Ectodermal cell (in vitro differentiated cells): ENCODE results near the gene IRF1.
"Not testable (repeated sequence)": the region's sequence is repeated elsewhere in the genome, so short reads cannot be mapped to it uniquely, and the experiment has no call there.

Experiments used
- H3K27ac ChIP-seq: 2 replicates; pipeline ENCODE4 v1.7.0; 2013; ENCODE audit warnings: mild to moderate bottlenecking, low read depth, low read length; ENCODE audit not compliant: insufficient read depth, poor library complexity, severe bottlenecking
- H3K27me3 ChIP-seq: 2 replicates; pipeline ENCODE4 v1.7.0; 2013; ENCODE audit warnings: mild to moderate bottlenecking, low read length; ENCODE audit not compliant: insufficient read depth, control insufficient read depth, poor library complexity, severe bottlenecking
- H3K36me3 ChIP-seq: one replicate; pipeline ENCODE4 v1.7.0; 2013; ENCODE audit warnings: low read length; ENCODE audit not compliant: control insufficient read depth, insufficient read depth
- H3K4me1 ChIP-seq: one replicate; pipeline ENCODE4 v1.7.0; 2013; ENCODE audit warnings: low read length; ENCODE audit not compliant: control insufficient read depth, insufficient read depth
- H3K4me3 ChIP-seq: 2 replicates; pipeline ENCODE4 v1.7.0; 2013; ENCODE audit warnings: low read depth, low read length, control low read depth; ENCODE audit not compliant: insufficient read depth
- H3K9me3 ChIP-seq: 2 replicates; pipeline ENCODE4 v1.7.0; 2013; ENCODE audit warnings: mild to moderate bottlenecking, low read length, moderate library complexity; ENCODE audit not compliant: control insufficient read depth
- WGBS, 2 experiments: methylation state at CpG; one replicate each; pipeline ENCODE4 v1.1.7; 2013; ENCODE audit warnings: missing lambda C conversion rate in 2 of 2; 5-methylcytosine and 5-hydroxymethylcytosine counted together

Gene IRF1

DNA sequence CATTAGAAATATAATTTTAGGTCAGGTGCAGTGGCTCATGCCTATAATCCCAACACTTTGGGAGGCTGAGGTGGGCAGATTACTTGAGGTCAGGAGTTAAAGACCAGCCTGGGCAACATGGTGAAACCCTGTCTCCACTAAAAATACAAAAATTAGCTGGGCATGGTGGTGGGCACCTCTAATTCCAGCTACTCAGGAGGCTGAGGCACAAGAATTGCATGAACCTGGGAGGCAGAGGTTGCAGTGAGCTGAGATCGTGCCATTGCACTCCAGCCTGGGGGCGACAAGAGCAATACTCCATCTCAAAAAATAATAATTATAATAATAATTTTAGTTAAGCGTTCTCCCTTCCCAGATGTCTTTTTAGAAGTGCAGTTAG, 52.3 kb downstream of the IRF1 start:
- not testable (repeated sequence) for H3K4me3 ChIP-seq, H3K27ac ChIP-seq, H3K36me3 ChIP-seq, H3K27me3 ChIP-seq, H3K9me3 ChIP-seq
- peaks cover 13% of the 10 kb centered on the region for H3K4me1 ChIP-seq
- WGBS, 2 experiments: 80 to 94% methylated on average over 1 to 2 of the region's 3 CpGs

DNA sequence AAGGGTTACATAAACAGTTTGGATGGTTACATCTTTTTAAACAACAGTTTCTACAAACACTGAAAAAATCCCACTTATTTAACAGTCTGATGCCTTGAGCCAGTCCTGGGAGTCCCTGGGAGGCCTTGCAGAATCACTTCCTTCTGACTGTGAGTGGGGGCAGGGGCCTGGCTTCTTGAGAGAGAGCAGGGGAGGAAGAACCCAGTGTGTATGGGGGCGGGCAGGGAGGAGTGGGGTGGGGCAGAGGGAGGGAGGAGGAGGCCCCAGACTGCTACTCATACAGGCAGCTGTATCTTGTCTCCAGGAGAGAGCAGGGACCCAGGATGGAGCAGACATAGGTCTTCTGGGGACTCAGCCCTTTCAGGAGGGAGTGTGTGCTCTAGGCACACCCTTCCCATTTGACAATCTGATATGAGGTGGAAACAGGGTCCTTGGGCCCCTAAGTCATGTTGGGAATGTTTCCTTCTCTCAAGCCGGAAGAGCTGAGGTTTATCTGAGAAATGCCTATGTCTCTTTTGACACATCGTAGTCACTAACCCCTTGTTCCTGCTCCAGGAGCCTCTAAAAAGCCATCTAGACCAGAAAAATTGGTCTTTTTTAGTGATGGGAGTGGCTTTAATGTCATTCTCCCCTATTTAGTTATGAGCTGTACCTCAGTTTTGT, 52.8 kb downstream of the IRF1 start:
- H3K27me3 ChIP-seq: no peaks in the 10 kb centered on the region
- WGBS, 2 experiments: 57 to 62% methylated on average over 3 of the region's 3 CpGs
- H3K9me3 ChIP-seq: no peaks in the 10 kb centered on the region
- H3K36me3 ChIP-seq: no peaks in the 10 kb centered on the region
- H3K4me3 ChIP-seq: no peak overlapping the region
- peaks cover 13% of the 10 kb centered on the region for H3K4me1 ChIP-seq
- no peak overlapping the region for H3K27ac ChIP-seq

DNA sequence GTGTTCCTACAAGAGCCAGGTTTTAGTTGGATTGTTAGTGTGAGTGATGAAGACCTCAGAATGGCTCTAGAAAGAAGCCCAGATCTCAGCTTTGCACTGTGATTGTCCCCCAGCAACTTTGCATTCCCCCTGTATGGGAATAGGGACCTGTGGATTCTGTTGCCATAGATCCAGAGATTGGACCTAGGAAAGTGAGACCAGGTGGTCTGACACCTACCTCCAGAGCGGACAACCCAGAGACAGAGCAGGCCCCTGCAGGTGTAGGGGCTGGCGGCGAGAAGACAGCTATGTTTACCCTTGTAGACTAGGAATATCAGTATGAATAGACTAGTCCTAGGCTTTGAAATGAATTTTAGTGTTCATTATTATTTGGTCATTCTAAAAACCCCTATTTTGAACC, 53.6 kb downstream of the IRF1 start:
- no peak overlapping the region for H3K27ac ChIP-seq
- no peaks in the 10 kb centered on the region for H3K36me3 ChIP-seq
- peaks cover 13% of the 10 kb centered on the region for H3K4me1 ChIP-seq
- no peaks in the 10 kb centered on the region for H3K9me3 ChIP-seq
- WGBS, 2 experiments: 93 to 94% methylated on average over 3 of the region's 3 CpGs
- H3K27me3 ChIP-seq: no peaks in the 10 kb centered on the region
- H3K4me3 ChIP-seq: no peak overlapping the region

DNA sequence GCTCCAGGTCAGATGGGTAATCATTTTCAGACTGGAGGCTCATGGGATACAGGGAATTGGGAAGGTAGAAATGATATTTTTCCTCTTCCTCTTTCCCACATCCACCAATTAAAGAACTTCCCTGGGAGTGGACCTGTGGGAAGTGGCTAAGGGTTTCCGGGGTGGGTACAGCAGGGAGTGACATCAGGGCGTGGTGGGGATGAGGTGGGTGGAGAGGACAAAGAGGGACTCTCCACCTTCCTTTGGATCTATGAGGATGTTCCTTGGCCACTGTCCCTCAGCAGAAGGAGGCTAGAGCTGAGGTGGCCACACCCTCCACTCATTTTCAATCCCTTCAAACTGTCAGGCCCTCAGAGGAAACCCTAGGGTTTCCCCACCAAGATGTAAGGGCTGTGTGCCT, 54.7 kb downstream of the IRF1 start:
- WGBS, 2 experiments: 86 to 93% methylated on average over 2 of the region's 2 CpGs

DNA sequence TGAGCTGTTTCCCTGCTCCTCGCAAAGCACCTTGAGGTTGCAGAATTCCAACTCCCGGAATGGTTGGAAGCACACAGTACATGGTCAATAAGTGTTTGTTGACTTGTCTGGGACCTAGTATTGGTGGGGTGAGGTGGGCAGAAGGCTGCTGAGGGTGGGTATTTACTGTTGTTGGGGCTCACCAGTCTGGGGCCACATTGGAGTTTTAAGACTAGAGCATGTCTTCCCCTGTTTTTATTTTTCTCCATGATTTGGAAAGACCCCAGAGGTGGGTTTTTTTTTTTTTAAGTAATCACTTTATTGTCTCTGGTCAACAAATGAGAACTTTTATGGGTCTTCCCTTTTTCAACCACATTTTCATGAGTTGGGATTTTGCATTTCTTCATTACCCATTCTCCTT, 55.1 kb downstream of the IRF1 start:
- 90 to 93% methylated on average over 2 of the region's 2 CpGs for WGBS, 2 experiments
- peaks cover 13% of the 10 kb centered on the region for H3K4me1 ChIP-seq
- no peaks in the 10 kb centered on the region for H3K36me3 ChIP-seq
- no peaks in the 10 kb centered on the region for H3K27me3 ChIP-seq
- no peaks in the 10 kb centered on the region for H3K9me3 ChIP-seq
- no peak overlapping the region for H3K27ac ChIP-seq
- no peak overlapping the region for H3K4me3 ChIP-seq

More for the DNA sequence above, 54.7 kb downstream of the IRF1 start:
- Histone ChIP-seq H3K27me3 (no peaks in the 10 kb centered on the region), H3K4me3 (no peak overlapping the region), H3K36me3 (no peaks in the 10 kb centered on the region), H3K27ac (no peak overlapping the region), H3K4me1 (peaks cover 13% of the 10 kb centered on the region), H3K9me3 (no peaks in the 10 kb centered on the region)

DNA sequence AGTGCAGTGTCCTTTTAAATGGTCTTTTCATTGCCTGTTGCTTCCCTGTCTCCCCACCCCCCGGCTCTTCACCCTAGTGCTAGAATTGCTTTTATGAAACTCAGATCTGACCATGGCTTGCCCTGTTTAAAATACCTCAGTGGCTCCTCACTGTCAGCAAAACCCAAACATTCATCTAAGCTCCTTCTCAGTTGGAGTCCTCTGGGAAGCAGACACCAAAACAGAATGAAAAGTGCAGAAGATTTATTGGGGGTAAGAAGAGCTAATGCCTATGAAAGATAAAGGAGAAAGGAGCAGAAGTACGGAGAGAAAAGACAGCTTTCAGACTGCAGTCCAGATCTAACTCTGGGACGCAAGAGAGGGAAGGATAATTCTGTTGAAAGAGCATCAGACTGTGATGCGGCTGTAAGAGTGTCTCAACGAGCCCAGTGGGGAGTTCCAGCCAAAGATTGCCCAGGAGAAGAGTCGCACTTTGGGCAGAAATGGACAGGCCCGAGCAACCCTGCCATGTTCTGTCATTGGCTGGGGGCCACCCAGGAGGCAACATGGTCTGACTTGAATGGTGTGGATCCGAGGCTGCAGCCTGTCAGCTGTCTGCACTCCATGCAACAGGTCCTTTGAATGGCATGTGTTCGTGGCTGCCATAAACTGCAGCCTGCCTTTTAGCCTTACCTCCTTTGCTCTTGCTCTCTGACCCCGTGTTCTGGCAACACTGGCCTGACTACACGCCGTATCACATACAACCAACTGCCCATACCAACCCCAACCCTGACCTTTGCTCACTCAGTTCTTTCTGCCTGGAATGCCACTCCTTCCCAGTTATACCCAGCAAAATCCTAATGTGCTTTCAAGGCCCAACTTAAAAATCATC, 55.9 kb downstream of the IRF1 start:
- Histone ChIP-seq H3K36me3 (no peaks in the 10 kb centered on the region), H3K9me3 (no peaks in the 10 kb centered on the region), H3K27ac (no peak overlapping the region), H3K4me3 (no peak overlapping the region), H3K27me3 (no peaks in the 10 kb centered on the region), H3K4me1 (peaks cover 13% of the 10 kb centered on the region)
- 79 to 81% methylated on average over 12 of the region's 12 CpGs for WGBS, 2 experiments

DNA sequence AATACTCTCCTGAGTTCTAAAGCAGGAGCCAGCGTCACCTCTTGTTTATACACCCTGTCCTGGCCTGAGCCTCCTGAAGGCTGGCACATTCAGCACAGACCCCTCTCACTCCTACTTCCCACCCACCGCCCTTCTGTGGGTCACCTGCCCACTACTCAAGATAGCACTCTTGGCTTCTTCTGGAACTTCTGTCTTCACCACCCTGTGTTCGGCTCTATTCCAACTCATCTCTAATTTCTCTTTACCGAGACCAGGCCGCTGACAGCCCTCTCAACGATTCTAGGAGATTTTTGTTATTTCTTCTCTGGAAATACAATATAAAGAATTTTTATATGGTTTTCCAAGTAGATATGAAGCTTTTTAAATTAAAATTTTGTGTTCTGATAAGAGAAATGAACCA, 57.4 kb downstream of the IRF1 start:
- Histone ChIP-seq H3K27ac (no peak overlapping the region), H3K4me1 (peaks cover 13% of the 10 kb centered on the region), H3K9me3 (no peaks in the 10 kb centered on the region), H3K4me3 (no peak overlapping the region), H3K36me3 (no peaks in the 10 kb centered on the region), H3K27me3 (no peaks in the 10 kb centered on the region)
- 96% methylated on average over 4 to 5 of the region's 6 CpGs for WGBS, 2 experiments

DNA sequence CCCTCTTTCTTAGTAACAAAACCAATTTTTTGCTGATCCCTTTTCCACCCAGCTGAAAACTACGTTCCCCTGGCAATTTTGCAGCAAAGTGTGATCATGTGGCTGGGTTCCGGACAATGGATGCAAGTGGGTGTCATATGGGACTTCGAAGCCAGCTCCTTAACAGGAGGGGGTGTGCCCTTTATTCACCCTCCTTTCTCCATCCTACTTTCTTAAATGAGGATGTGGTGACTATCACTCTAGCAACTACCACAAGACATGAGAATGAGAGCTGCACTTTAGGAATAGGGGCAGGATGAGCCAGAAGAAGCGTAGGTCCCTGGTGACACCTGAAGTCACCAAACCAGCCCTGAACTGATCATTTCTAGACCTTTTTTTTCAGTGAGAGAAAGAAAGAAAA, 58.9 kb downstream of the IRF1 start:
- no peaks in the 10 kb centered on the region for H3K9me3 ChIP-seq

More for the DNA sequence above, 58.9 kb downstream of the IRF1 start:
- no peak overlapping the region for H3K4me3 ChIP-seq
- no peak overlapping the region for H3K27ac ChIP-seq
- H3K4me1 ChIP-seq: peaks cover 17% of the 10 kb centered on the region
- H3K27me3 ChIP-seq: no peaks in the 10 kb centered on the region
- H3K36me3 ChIP-seq: no peaks in the 10 kb centered on the region
- WGBS, 2 experiments: 95% methylated on average over 4 of the region's 4 CpGs
